ENCODE results near the gene TTC9B. TPM values are rescaled to one million over a fixed set of nuclear protein-coding genes. Genes with fewer than 3 reads are reported as not detected.

TTC9B gene
- polyA plus RNA-seq, 4 donors, result 0.21 to 2.6 TPM; not detected in 2

DNA sequence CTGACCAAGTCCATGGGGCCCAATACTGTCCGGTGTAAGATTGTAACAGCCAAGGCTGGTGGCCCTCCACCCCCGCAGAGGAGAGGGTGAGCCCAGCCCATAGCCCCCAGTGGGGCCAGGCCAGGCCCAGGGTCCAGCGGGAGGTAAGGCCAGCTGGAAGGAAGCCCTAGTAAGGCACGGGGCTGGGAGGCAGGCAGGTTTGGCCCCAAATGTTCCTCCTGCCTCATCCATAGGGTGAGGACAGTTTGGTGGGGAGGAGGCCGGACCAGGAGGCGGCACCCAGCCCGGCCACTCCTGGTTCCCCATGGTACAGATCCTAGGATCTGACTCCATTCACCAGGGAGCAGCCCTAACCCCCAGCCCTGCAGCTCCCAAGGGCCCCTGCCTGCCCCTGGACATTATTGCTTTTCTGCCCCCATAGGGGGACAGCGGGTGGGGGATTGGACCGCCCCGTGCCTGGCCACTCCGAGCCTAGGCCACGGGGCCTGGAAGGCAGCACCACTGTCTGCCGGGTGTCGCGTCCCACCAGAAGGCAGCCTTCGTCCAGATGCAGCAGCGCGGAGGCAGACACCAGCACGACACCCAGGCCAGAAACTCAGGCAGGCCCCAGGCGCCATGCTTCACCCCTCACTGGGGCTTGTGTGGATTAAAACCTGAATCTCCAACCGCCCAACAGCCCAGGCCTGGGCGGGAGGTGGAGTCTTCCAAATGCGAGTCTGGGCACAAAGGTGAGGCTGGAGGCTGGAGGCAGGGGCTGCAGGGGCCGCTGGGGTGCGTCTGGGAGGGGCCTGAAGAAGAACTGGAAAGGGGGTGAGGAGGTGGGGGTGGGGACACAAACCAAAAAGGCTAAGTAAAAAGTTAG lies 15.0 kb upstream of the TTC9B start:
- Histone ChIP-seq H3K36me3 (ENCODE audit: control insufficient read depth in 3 of 3, insufficient read depth in 2 of 3, low read depth in 1 of 3, low read length in 3 of 3) (peaks cover 7 to 60% (median 19%) of the 10 kb centered on the region in 3 donors), H3K27me3 (ENCODE audit: control insufficient read depth in 3 of 3, insufficient read depth in 3 of 3, low read length in 3 of 3) (no peaks in the 10 kb centered on the region), H3K27ac (ENCODE audit: low read depth in 1 of 3, low read length in 2 of 3) (no peak overlapping the region), H3K4me3 (ENCODE audit: low read depth in 1 of 3, low read length in 3 of 3) (no peak overlapping the region), H3K9me3 (ENCODE audit: control insufficient read depth in 2 of 2, insufficient read depth in 1 of 2, low read depth in 1 of 2, low read length in 1 of 2) (no peaks in the 10 kb centered on the region), H3K4me1 (ENCODE audit: control insufficient read depth in 3 of 3, insufficient read depth in 2 of 3, low read depth in 1 of 3, low read length in 2 of 3) (peaks cover 0 to 19% (median 0%) of the 10 kb centered on the region in 3 donors)
- FAIRE-seq (no peak), DNase-seq (no peak)
- WGBS, 3 donors, result 92 to 95% (median 94%) methylated on average over 23 to 25 of the region's 25 CpGs

DNA sequence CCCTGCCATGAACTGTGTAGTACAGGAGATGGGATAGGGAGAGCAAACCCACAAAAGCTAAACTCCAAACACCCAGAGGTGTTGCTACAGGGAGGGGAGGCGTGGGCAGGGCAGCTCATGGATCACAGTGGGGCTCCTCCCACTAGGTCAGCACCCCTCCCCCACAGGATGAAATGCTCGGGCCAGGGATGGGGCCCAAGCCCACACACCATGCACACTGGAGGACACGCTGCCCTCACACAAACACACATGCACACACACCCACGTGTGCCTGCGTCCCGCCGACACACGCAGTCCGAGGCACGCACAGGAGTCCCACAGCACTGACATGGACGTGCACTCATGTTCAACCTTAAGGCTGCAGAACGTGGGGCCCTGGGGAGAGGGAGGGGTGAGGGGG lies 14.3 kb upstream of the TTC9B start:
- FAIRE-seq (no peak), DNase-seq (no peak)
- no peaks in the 10 kb centered on the region for H3K27me3 ChIP-seq (ENCODE audit: control insufficient read depth in 3 of 3, insufficient read depth in 3 of 3, low read length in 3 of 3)
- 75 to 83% (median 83%) methylated on average over 12 of the region's 12 CpGs for WGBS, 3 donors
- peaks cover 0 to 19% (median 0%) of the 10 kb centered on the region in 3 donors for H3K4me1 ChIP-seq (ENCODE audit: control insufficient read depth in 3 of 3, insufficient read depth in 2 of 3, low read depth in 1 of 3, low read length in 2 of 3)
- H3K4me3 ChIP-seq (ENCODE audit: low read depth in 1 of 3, low read length in 3 of 3), result no peak overlapping the region
- peaks cover 5 to 53% (median 19%) of the 10 kb centered on the region in 3 donors for H3K36me3 ChIP-seq (ENCODE audit: control insufficient read depth in 3 of 3, insufficient read depth in 2 of 3, low read depth in 1 of 3, low read length in 3 of 3)
- peak overlapping the region in 1 of 3 donors; percentile 82 for H3K27ac ChIP-seq (ENCODE audit: low read depth in 1 of 3, low read length in 2 of 3)
- no peaks in the 10 kb centered on the region for H3K9me3 ChIP-seq (ENCODE audit: control insufficient read depth in 2 of 2, insufficient read depth in 1 of 2, low read depth in 1 of 2, low read length in 1 of 2)

DNA sequence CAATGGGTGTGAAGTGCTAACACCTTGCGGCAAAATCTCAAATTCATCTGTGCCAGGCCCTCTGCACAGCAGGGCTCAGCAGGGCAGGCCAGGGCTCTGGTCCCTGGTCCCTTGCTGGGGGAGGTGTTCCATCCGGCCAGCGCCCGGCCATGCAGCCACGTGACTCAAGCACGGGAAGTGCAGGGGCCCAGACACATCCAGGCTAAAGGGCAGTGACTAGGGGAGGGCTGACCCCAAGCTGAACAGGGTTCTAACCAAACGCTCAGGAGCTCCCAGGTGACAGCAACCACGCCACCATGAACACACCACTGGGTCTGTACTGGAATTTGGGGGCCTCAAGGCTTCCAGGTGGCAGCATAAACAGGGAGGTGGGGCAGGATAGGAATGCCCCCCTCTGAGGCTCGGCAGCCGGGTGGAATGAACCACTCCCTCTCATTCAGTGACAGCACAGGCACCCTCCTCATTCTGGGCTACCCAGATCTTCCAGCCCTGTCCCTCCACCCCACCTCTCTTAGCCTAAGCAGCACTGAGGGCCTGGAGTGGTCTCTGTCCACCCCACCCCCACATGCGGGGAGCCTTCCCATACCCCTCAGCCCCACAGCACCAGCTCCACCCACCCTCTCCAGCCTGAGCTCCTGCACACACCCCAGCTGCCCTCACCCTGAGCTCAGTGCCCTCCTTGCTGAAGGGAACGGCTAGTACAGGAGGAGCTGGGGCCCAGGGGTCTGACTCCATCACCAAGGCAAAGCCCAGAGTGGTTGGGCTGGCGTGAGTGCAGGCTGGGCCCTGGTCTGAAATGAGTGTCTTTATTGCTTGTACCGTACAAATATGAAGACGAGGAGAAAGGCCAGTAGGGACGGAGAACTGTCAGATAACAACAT lies 13.6 kb upstream of the TTC9B start:
- WGBS, 3 donors, result 54 to 59% (median 54%) methylated on average over 16 of the region's 16 CpGs
- FAIRE-seq, result no peak
- peak in 1 of 2 donors; percentile 79 for DNase-seq
- H3K9me3 ChIP-seq (ENCODE audit: control insufficient read depth in 2 of 2, insufficient read depth in 1 of 2, low read depth in 1 of 2, low read length in 1 of 2), result peaks cover 0 to 2% of the 10 kb centered on the region in 2 donors
- peaks cover 5 to 46% (median 19%) of the 10 kb centered on the region in 3 donors for H3K36me3 ChIP-seq (ENCODE audit: control insufficient read depth in 3 of 3, insufficient read depth in 2 of 3, low read depth in 1 of 3, low read length in 3 of 3)
- peaks cover 0 to 21% (median 0%) of the 10 kb centered on the region in 3 donors for H3K4me1 ChIP-seq (ENCODE audit: control insufficient read depth in 3 of 3, insufficient read depth in 2 of 3, low read depth in 1 of 3, low read length in 2 of 3)
- peak overlapping the region in 2 of 3 donors; percentile 19 to 82 for H3K27ac ChIP-seq (ENCODE audit: low read depth in 1 of 3, low read length in 2 of 3)
- peaks cover 0 to 7% (median under 1%) of the 10 kb centered on the region in 3 donors for H3K27me3 ChIP-seq (ENCODE audit: control insufficient read depth in 3 of 3, insufficient read depth in 3 of 3, low read length in 3 of 3)
- H3K4me3 ChIP-seq (ENCODE audit: low read depth in 1 of 3, low read length in 3 of 3), result no peak overlapping the region

DNA sequence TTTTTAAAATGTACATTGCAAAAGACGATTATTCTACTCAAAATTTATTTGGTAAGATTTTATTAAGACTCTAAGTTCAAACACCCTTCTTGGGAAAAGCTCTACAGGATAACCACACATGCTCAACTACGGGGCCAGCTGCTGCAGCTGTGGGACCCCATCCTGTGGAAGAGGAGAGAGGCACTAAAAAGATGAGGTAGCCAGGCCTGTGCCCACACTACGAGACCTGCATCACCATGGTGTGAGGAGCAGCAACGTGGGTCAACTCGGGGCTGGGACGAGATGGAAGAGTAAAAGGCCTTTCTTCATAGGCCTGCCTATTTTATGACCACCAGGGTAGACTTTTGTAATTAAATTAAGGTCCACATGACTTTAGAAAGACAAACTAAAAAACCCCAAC lies 12.9 kb upstream of the TTC9B start:
- Histone ChIP-seq H3K36me3 (ENCODE audit: control insufficient read depth in 3 of 3, insufficient read depth in 2 of 3, low read depth in 1 of 3, low read length in 3 of 3) (peaks cover 4 to 39% (median 17%) of the 10 kb centered on the region in 3 donors), H3K27ac (ENCODE audit: low read depth in 1 of 3, low read length in 2 of 3) (peak overlapping the region in 1 of 3 donors; percentile 82), H3K9me3 (ENCODE audit: control insufficient read depth in 2 of 2, insufficient read depth in 1 of 2, low read depth in 1 of 2, low read length in 1 of 2) (peaks cover 0 to 2% of the 10 kb centered on the region in 2 donors), H3K4me3 (ENCODE audit: low read depth in 1 of 3, low read length in 3 of 3) (no peak overlapping the region), H3K27me3 (ENCODE audit: control insufficient read depth in 3 of 3, insufficient read depth in 3 of 3, low read length in 3 of 3) (peaks cover 3 to 14% (median 4%) of the 10 kb centered on the region in 3 donors), H3K4me1 (ENCODE audit: control insufficient read depth in 3 of 3, insufficient read depth in 2 of 3, low read depth in 1 of 3, low read length in 2 of 3) (peaks cover 0 to 27% (median 0%) of the 10 kb centered on the region in 3 donors)
- DNase-seq (no peak), FAIRE-seq (no peak)
- WGBS, 3 donors, result 83 to 88% (median 86%) methylated on average over 6 of the region's 6 CpGs

- no peak for DNase-seq
- 72 to 83% (median 76%) methylated on average over 4 of the region's 4 CpGs for WGBS, 3 donors
- FAIRE-seq, result no peak
- H3K27me3 ChIP-seq (ENCODE audit: control insufficient read depth in 3 of 3, insufficient read depth in 3 of 3, low read length in 3 of 3), result peaks cover 3 to 23% (median 10%) of the 10 kb centered on the region in 3 donors
- H3K27ac ChIP-seq (ENCODE audit: low read depth in 1 of 3, low read length in 2 of 3), result no peak overlapping the region
- H3K4me1 ChIP-seq (ENCODE audit: control insufficient read depth in 3 of 3, insufficient read depth in 2 of 3, low read depth in 1 of 3, low read length in 2 of 3), result peaks cover 0 to 27% (median 0%) of the 10 kb centered on the region in 3 donors
- H3K36me3 ChIP-seq (ENCODE audit: control insufficient read depth in 3 of 3, insufficient read depth in 2 of 3, low read depth in 1 of 3, low read length in 3 of 3), result peaks cover 0 to 28% (median 9%) of the 10 kb centered on the region in 3 donors
- peaks cover 0 to 2% of the 10 kb centered on the region in 2 donors for H3K9me3 ChIP-seq (ENCODE audit: control insufficient read depth in 2 of 2, insufficient read depth in 1 of 2, low read depth in 1 of 2, low read length in 1 of 2)
- H3K4me3 ChIP-seq (ENCODE audit: low read depth in 1 of 3, low read length in 3 of 3), result no peak overlapping the region
Observed at GRCh38 chr19:40229926-40230417, 11.8 kb upstream of the TTC9B start.

DNA sequence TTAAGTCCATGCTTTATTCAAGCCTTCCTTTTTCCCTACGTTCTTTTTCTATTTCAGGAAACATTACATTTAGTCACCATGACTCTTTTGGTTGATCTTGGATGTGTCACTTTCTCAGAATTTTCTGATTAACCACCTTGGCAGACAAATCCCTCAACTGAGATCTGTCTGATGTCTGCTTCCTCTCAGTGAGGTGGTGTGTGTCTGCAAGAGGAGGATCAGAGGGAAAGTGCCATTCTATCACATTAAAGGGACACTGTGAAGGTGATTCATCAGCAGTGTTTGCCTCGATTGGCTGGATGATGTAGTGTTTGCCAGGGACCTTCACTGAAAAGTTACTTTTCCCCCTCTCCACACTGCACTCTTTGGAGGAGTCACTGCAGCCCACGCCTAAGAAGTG lies 11.3 kb upstream of the TTC9B start:
- no peak for DNase-seq
- no peak for FAIRE-seq
- Histone ChIP-seq H3K27ac (ENCODE audit: low read depth in 1 of 3, low read length in 2 of 3) (no peak overlapping the region), H3K4me1 (ENCODE audit: control insufficient read depth in 3 of 3, insufficient read depth in 2 of 3, low read depth in 1 of 3, low read length in 2 of 3) (peaks cover 0 to 27% (median 0%) of the 10 kb centered on the region in 3 donors), H3K27me3 (ENCODE audit: control insufficient read depth in 3 of 3, insufficient read depth in 3 of 3, low read length in 3 of 3) (peaks cover 3 to 27% (median 10%) of the 10 kb centered on the region in 3 donors), H3K9me3 (ENCODE audit: control insufficient read depth in 2 of 2, insufficient read depth in 1 of 2, low read depth in 1 of 2, low read length in 1 of 2) (peaks cover 0 to 2% of the 10 kb centered on the region in 2 donors), H3K4me3 (ENCODE audit: low read depth in 1 of 3, low read length in 3 of 3) (no peak overlapping the region), H3K36me3 (ENCODE audit: control insufficient read depth in 3 of 3, insufficient read depth in 2 of 3, low read depth in 1 of 3, low read length in 3 of 3) (peaks cover 0 to 23% (median 8%) of the 10 kb centered on the region in 3 donors)
- WGBS, 3 donors, result 35 to 42% (median 40%) methylated on average over 3 of the region's 3 CpGs

DNA sequence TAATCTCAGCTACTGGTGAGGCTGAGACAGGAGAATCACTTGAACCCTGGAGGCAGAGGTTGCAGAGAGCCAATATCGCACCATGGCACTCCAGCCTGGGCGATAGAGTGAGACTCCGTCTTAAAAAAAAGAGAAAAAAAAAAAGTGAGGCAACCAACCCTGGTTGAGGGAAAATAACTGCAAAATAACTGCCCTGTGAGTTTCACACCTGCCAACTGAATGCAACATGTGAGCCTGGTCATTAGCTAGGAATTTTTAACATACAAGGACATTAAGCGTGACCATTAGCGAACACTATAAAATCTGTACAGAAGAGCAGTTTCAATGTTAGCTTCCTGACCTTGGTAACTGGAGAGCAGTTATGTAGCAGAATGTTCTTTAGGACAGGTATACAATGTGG lies 10.7 kb upstream of the TTC9B start:
- Histone ChIP-seq H3K27ac (ENCODE audit: low read depth in 1 of 3, low read length in 2 of 3) (no peak overlapping the region), H3K4me1 (ENCODE audit: control insufficient read depth in 3 of 3, insufficient read depth in 2 of 3, low read depth in 1 of 3, low read length in 2 of 3) (peaks cover 0 to 27% (median 0%) of the 10 kb centered on the region in 3 donors), H3K27me3 (ENCODE audit: control insufficient read depth in 3 of 3, insufficient read depth in 3 of 3, low read length in 3 of 3) (peaks cover 3 to 34% (median 12%) of the 10 kb centered on the region in 3 donors), H3K4me3 (ENCODE audit: low read depth in 1 of 3, low read length in 3 of 3) (no peak overlapping the region), H3K36me3 (ENCODE audit: control insufficient read depth in 3 of 3, insufficient read depth in 2 of 3, low read depth in 1 of 3, low read length in 3 of 3) (peaks cover 0 to 17% (median 7%) of the 10 kb centered on the region in 3 donors), H3K9me3 (ENCODE audit: control insufficient read depth in 2 of 2, insufficient read depth in 1 of 2, low read depth in 1 of 2, low read length in 1 of 2) (peaks cover 0 to 2% of the 10 kb centered on the region in 2 donors)
- DNase-seq (no peak), FAIRE-seq (no peak)
- 84 to 91% (median 90%) methylated on average over 5 of the region's 5 CpGs for WGBS, 3 donors

- no peak overlapping the region for H3K4me3 ChIP-seq (ENCODE audit: low read depth in 1 of 3, low read length in 3 of 3)
- peaks cover 3 to 39% (median 12%) of the 10 kb centered on the region in 3 donors for H3K27me3 ChIP-seq (ENCODE audit: control insufficient read depth in 3 of 3, insufficient read depth in 3 of 3, low read length in 3 of 3)
- peaks cover 0 to 12% (median 2%) of the 10 kb centered on the region in 3 donors for H3K36me3 ChIP-seq (ENCODE audit: control insufficient read depth in 3 of 3, insufficient read depth in 2 of 3, low read depth in 1 of 3, low read length in 3 of 3)
- no peak for DNase-seq
- 45 to 53% (median 53%) methylated on average over 10 of the region's 10 CpGs for WGBS, 3 donors
- peaks cover 0 to 2% of the 10 kb centered on the region in 2 donors for H3K9me3 ChIP-seq (ENCODE audit: control insufficient read depth in 2 of 2, insufficient read depth in 1 of 2, low read depth in 1 of 2, low read length in 1 of 2)
- H3K4me1 ChIP-seq (ENCODE audit: control insufficient read depth in 3 of 3, insufficient read depth in 2 of 3, low read depth in 1 of 3, low read length in 2 of 3), result peaks cover 0 to 27% (median 0%) of the 10 kb centered on the region in 3 donors
- no peak for FAIRE-seq
- no peak overlapping the region for H3K27ac ChIP-seq (ENCODE audit: low read depth in 1 of 3, low read length in 2 of 3)
Observed at GRCh38 chr19:40228346-40228745, 10.2 kb upstream of the TTC9B start.
